GM21529 (cell line): ENCODE measurements around the gene NAMPT.
"Not testable (repeated sequence)": the region's sequence is repeated elsewhere in the genome, so short reads cannot be mapped to it uniquely, and the experiment has no call there.

ENCODE experiments used
- ATAC-seq: cut with Tn5 transposase; IDR thresholded peaks from one replicate; pipeline ENCODE4 v1.9.1; 2021; ENCODE audit not compliant: unreplicated experiment

NAMPT gene

GRCh38 chr7:106284714-106285050 is at the start of gene NAMPT:
NAMPT (minus strand) TSS chr7:106284983; CDS start chr7:106284884, 99 bp downstream.
- ATAC-seq: no peak

- no peak for ATAC-seq
Observed at GRCh38 chr7:106332201-106332600, 47.4 kb upstream of the NAMPT start.

DNA sequence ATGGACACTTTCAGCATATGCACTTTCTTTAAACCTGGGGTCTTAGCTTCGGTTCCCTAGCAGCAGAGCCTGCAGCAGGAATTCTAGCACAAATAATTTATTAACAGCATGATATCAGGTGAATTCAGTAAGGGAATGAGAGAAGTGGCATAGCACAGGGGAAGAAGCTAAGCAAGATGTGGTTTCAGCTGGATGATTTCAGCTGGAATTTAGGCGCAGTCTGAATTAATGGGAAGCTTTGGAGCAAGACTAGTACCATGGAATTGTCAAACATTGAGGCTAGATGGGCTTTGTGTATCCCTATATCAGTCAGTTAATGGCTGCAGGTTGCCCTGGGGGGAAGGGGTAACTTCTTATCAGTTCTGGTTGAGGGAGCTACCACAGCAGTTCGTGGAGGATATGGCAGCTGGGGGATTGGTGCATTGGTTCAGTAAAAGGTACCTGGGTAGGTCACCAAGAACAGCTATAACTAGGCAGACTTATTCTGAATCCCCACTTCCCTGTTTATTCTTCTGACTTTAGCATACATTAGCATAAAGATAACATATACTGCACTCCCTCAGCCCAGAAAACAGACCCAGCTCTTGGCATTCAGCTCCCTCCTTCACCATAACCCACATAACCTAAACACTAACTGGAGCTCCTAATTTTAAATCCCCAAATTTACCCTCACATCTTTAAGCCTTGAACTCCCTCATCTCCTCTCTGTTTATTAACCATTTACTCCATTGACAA is 46.8 kb upstream of the NAMPT start:
- no peak for ATAC-seq

- ATAC-seq: no peak
Observed at GRCh38 chr7:106329971-106330733, 45.4 kb upstream of the NAMPT start.

- ATAC-seq: no peak
Observed at GRCh38 chr7:106329408-106329807, 44.6 kb upstream of the NAMPT start.

DNA sequence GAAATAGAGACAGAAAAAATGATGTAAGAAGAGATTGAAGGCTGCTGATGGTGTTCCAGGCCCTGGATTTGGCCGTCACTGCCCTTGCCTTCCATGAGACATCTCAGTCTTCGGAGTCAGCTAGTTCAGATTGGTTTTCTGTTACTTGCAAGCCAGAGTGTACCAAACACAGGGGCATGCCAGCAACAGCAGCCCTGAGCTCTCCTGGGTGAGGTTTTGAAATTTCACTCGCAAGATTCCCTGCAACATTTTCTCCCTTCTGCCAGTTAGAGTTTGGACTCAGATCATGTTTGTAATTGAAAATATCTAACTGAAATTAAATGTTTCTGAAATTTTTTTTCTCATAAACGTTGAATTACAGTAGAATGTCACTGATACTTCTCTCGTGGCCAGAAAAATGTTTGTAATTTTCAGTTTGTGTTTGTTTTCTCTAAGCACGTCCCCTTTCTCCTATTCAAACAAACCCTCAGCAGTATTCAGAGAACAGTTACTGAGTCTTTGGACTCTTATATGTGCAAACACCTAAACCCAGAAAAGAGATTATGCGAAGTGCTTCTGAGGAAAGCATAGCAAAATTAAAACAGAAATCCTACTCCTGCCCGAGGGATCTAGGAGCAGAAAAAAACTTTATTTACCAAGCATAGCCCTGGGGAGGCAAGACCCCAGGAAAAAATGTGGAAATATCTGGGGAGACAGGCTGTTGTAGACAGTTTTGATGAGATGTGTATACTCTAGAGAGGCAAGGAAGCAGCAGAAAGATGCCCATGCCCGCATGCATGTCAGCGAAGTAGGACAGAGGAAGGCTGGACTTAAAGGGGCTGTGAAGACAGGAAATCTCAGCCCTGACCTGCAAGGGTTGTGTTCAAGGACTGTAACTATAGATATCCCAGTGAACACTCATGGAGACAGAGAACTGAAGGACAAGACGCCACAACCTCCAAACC is 43.0 kb upstream of the NAMPT start:
- ATAC-seq: no peak

DNA sequence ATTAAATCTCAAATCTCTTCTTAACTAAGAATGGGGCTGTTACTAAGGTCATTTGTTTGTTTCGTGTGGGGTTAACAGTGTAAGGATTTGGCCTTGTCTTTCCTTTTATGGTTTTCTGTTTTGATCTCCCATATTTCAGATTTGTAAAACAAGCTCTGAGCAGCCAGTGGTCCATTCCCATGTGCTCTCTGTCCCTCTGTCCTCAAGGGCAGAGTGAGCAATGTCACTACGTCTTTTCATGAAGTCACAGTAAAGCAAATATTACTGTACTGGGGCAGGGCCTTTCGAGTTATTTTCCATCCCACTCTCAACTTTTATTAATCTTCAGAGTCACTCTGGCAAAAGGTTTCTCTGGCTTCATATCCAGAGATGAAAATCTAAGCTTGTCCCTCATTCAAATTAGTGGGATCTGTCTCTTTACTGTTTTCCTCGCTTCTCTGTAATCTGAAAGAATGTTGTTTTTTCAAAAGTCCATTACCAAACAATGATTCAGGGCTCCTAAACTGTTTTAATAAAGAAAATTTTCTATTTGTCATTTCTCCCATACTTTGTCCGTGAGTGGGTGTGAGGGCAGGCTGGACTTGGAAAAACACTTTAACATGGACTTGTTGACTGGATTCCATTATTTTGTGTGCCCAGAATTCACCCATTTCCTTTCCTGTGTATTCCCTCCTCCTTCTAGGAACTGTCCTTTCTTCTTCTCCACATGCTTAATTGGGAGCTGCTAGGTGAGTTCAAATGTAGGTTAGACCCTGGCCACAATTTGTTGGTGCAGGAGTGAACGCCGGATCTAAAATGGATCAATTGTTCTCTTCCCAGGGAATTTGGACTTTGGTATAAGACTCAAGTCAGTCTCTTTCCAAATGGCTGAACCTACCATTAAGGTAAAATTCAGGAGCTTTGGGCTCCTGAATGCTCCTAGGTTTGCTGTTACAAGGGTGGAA is 42.1 kb upstream of the NAMPT start:
- ATAC-seq: no peak

DNA sequence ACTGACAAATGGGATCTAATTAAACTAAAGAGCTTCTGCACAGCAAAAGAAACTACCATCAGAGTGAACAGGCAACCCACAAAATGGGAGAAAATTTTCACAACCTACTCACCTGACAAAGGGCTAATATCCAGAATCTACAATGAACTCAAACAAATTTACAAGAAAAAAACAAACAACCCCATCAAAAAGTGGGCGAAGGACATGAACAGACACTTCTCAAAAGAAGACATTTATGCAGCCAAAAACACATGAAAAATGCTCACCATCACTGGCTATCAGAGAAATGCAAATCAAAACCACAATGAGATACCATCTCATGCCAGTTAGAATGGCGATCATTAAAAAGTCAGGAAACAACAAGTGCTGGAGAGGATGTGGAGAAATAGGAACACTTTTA is 39.7 kb upstream of the NAMPT start:
- ATAC-seq: not testable (repeated sequence)

DNA sequence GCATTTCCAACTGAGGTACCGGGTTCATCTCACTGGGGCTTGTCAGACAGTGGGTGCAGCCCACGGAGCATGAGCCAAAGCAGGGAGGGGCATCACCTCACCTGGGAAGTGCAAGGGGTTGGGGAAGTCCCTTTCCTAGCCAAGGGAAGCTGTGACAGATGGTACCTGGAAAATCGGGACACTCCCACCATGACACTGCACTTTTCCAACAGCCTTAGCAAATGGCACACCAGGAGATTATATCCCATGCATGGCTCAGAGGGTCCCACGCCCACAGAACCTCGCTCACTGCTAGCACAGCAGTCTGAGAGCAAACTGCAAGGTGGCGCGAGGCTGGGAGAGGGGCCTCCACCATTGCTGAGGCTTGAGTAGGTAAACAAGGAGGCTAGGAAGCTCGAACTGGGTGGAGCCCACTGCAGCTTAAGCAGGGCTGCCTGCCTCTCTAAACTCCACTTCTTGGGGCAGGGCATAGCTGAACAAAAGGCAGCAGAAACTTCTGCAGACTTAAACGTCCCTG is 35.5 kb upstream of the NAMPT start:
- not testable (repeated sequence) for ATAC-seq

- ATAC-seq: no peak
Observed at GRCh38 chr7:106318482-106318881, 33.7 kb upstream of the NAMPT start.

DNA sequence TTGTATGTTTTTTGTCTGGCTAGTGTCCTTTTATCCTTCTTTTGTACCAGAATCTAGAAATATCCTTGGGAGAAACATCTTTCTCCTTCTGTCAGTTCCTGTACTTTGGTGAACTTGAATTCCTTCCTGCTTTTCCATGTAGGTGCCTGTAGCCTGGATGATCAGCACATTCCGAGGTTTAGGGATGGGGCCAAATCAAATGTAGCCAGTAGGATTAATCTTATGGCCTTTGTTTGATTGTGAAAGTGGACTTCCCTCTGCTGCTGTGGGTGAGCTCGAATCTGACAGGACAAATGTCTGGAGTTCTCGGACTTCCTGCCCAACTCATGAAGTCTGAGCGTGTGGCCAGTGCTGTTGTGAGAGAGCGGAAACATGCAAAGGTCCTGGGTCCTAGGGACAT is 33.2 kb upstream of the NAMPT start:
- ATAC-seq: no peak

- ATAC-seq: no peak
Observed at GRCh38 chr7:106316947-106317346, 32.2 kb upstream of the NAMPT start.

GRCh38 chr7:106314875-106315274 is 30.1 kb upstream of the NAMPT start:
- ATAC-seq: no peak

DNA sequence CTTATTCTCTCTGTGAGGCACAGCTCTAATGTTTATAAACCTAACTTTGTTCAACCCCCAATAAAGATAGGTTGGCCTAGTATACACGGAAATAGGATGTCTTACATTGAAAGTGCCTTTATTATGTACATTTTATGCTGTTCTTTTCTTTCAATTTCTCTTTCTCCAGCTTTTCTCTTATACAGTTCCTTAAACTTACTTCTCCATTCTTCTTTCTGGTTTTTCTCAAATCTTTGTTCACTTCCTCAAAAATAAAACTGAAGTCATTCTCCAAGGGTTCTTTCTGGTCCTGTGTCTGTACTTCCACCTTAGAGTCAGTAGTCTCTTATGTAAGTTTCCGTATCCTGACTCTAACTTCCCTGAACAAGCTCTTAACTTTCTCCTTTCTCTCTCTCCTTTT is 29.2 kb upstream of the NAMPT start:
- ATAC-seq: no peak

GRCh38 chr7:106313456-106313901 is 28.7 kb upstream of the NAMPT start:
- ATAC-seq: no peak

GRCh38 chr7:106312906-106313305 is 28.1 kb upstream of the NAMPT start:
- ATAC-seq: no peak

DNA sequence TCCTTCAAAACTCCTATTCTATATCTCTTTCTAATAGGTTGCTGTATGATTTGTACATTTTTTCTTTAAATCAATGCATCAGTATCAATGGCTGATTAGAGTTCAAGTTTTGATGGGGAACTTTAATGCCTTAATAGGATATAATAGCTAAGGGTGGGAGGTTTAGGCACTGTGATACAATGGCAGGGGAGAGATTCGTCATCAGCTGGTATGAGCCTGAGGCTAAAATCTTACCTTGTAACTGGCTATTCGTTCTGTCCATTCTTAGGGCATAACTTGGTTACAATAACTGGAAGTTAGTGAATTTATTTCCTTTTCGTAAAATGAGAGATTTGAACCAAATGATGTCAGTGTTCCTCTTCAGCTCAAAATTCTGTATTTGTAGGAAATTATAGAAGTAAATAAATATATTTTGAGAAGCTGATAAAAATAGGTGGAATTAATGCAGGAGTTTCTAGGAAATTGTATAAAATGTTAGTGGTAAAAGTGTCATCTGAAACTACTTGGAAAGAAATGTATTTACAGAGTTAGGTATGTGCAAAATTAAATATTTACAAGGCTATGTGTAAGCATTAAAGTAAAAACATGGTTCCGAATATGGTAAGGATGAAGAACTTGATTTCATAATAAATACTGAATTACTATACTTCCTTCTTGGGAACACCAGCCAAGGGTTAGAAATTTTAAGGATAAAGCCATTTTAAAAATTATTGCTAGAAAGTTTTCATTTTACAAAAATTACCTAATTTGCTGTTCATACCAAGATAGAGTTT is 27.5 kb upstream of the NAMPT start:
- no peak for ATAC-seq

DNA sequence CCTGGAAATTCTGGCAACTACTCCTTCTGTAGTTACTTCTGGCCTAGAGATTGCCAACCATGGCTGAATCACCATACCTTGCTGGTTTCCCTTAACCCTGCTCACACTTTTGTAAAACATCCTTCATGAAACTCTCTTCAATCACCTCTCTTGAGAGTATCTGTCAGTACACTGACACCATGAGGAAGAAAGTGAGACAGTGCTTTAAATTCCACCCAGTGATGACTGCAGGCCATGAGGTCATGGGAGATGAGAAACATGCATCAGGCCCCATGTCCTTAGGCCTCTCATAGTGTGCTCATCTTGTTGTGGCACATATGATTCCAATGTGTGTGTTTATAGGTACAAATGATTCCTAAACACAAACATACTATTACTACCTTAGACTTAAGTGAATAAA is 24.6 kb upstream of the NAMPT start:
- no peak for ATAC-seq

DNA sequence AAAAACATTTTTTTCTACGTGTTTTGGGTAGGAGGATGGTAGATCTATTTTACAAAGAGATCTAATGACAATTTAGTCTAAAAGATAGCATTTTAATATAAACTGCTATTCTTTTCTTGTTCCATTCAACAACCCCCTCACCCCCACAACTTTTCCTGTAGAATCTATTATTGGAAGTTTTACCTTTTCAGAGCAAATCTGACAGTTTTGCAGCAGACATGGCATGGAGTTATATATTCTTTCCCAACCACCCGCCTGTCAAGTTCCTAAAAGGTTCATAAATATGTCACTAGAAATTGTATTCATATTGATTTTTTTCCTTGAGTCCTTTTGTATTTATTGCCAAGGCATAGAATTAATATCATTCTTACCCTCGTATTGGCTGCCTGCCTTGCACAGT is 21.5 kb upstream of the NAMPT start:
- ATAC-seq: no peak
